ENCODE measurements around the gene SLC66A1.

The SLC66A1 gene

DNA sequence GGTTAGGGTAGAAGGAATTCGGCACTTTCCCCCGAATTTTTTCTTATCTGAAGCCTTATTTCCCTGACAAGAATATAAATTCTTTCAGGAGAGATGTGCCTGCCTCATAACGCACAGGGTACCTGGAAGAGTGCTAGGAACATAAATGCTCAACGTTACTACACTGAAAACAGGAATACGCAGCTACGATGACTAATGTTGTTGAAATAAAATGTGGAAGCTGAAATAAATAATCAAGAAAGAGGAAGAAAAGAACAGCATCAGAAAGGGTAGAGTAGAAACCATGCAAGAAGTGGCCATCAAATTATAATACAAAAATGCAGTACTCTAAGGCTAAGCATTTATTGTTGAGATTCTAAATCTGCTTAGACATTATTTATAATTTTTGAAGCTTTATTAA lies 33.9 kb downstream of the SLC66A1 start:
- H3K4me1 ChIP-seq (ENCODE audit: control insufficient read depth in 1 of 2, insufficient read depth in 2 of 2, low read length in 2 of 2) = peaks cover 0 to 35% of the 10 kb centered on the region in 2 donors
- no peak overlapping the region for H3K27ac ChIP-seq (ENCODE audit: low read length)
- no peaks in the 10 kb centered on the region for H3K9me3 ChIP-seq (ENCODE audit: control insufficient read depth in 1 of 2, low read length in 2 of 2)
- H3K4me3 ChIP-seq (ENCODE audit: low read depth in 1 of 2, low read length in 2 of 2) = no peak overlapping the region
- no peaks in the 10 kb centered on the region for H3K27me3 ChIP-seq (ENCODE audit: low read depth, low read length)
- peaks cover 26 to 50% of the 10 kb centered on the region in 2 donors for H3K36me3 ChIP-seq (ENCODE audit: control insufficient read depth in 1 of 2, insufficient read depth in 2 of 2, low read length in 2 of 2)

DNA sequence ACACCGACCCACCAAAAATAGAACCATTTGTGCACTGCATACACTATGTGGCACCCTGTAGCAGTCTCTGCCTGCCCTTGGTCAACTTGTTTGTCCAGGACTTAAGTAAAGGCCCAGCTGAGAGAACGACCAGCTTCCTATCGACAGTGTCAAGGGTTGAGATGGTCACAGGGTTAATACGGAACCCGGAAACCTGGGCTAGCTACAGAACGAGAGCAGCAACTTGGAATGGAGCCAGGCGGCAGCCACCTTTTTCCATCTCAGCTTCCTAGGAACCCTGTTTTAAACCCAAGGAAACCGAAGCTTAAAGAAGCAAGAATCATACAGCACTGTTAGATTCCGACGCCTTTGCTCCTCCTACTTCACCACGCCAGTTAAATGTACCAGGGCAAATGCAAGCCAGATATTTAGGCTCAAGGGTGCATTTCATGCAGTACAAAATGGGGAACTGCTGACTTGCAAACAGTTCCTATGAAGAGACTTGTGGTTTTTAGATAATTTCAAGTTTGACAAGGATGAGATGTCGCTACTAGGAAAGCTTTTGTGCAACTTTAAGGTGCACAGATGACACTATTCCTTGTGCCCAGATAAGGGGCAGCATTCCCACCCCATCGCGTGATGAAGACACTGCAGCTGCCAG lies 35.5 kb downstream of the SLC66A1 start:
- H3K36me3 ChIP-seq (ENCODE audit: control insufficient read depth in 1 of 2, insufficient read depth in 2 of 2, low read length in 2 of 2) = peaks cover 22 to 48% of the 10 kb centered on the region in 2 donors

GRCh38 chr1:19348441-19349198 lies 36.5 kb downstream of the SLC66A1 start:
- H3K36me3 ChIP-seq (ENCODE audit: control insufficient read depth in 1 of 2, insufficient read depth in 2 of 2, low read length in 2 of 2) = peaks cover 21 to 43% of the 10 kb centered on the region in 2 donors
- H3K27me3 ChIP-seq (ENCODE audit: low read depth, low read length) = no peaks in the 10 kb centered on the region
- no peak overlapping the region for H3K27ac ChIP-seq (ENCODE audit: low read length)
- H3K4me3 ChIP-seq (ENCODE audit: low read depth in 1 of 2, low read length in 2 of 2) = no peak overlapping the region
- H3K9me3 ChIP-seq (ENCODE audit: control insufficient read depth in 1 of 2, low read length in 2 of 2) = no peaks in the 10 kb centered on the region
- peaks cover 0 to 48% of the 10 kb centered on the region in 2 donors for H3K4me1 ChIP-seq (ENCODE audit: control insufficient read depth in 1 of 2, insufficient read depth in 2 of 2, low read length in 2 of 2)

More for the DNA sequence above, 35.5 kb downstream of the SLC66A1 start:
- Histone ChIP-seq H3K27ac (ENCODE audit: low read length) (no peak overlapping the region), H3K4me3 (ENCODE audit: low read depth in 1 of 2, low read length in 2 of 2) (no peak overlapping the region), H3K4me1 (ENCODE audit: control insufficient read depth in 1 of 2, insufficient read depth in 2 of 2, low read length in 2 of 2) (peaks cover 0 to 45% of the 10 kb centered on the region in 2 donors), H3K9me3 (ENCODE audit: control insufficient read depth in 1 of 2, low read length in 2 of 2) (no peaks in the 10 kb centered on the region), H3K27me3 (ENCODE audit: low read depth, low read length) (no peaks in the 10 kb centered on the region)

GRCh38 chr1:19349999-19350398 lies 37.9 kb downstream of the SLC66A1 start:
- Histone ChIP-seq H3K4me3 (ENCODE audit: low read depth in 1 of 2, low read length in 2 of 2) (no peak overlapping the region), H3K27ac (ENCODE audit: low read length) (no peak overlapping the region), H3K27me3 (ENCODE audit: low read depth, low read length) (no peaks in the 10 kb centered on the region), H3K4me1 (ENCODE audit: control insufficient read depth in 1 of 2, insufficient read depth in 2 of 2, low read length in 2 of 2) (peaks cover 0 to 45% of the 10 kb centered on the region in 2 donors), H3K36me3 (ENCODE audit: control insufficient read depth in 1 of 2, insufficient read depth in 2 of 2, low read length in 2 of 2) (peaks cover 28 to 40% of the 10 kb centered on the region in 2 donors), H3K9me3 (ENCODE audit: control insufficient read depth in 1 of 2, low read length in 2 of 2) (no peaks in the 10 kb centered on the region)

- Histone ChIP-seq H3K9me3 (ENCODE audit: control insufficient read depth in 1 of 2, low read length in 2 of 2) (no peaks in the 10 kb centered on the region), H3K4me1 (ENCODE audit: control insufficient read depth in 1 of 2, insufficient read depth in 2 of 2, low read length in 2 of 2) (peaks cover 0 to 45% of the 10 kb centered on the region in 2 donors), H3K4me3 (ENCODE audit: low read depth in 1 of 2, low read length in 2 of 2) (no peak overlapping the region), H3K27me3 (ENCODE audit: low read depth, low read length) (no peaks in the 10 kb centered on the region), H3K27ac (ENCODE audit: low read length) (no peak overlapping the region), H3K36me3 (ENCODE audit: control insufficient read depth in 1 of 2, insufficient read depth in 2 of 2, low read length in 2 of 2) (peaks cover 29 to 37% of the 10 kb centered on the region in 2 donors)
These were observed 38.4 kb downstream of the SLC66A1 start for GRCh38 chr1:19350566-19350965.

DNA sequence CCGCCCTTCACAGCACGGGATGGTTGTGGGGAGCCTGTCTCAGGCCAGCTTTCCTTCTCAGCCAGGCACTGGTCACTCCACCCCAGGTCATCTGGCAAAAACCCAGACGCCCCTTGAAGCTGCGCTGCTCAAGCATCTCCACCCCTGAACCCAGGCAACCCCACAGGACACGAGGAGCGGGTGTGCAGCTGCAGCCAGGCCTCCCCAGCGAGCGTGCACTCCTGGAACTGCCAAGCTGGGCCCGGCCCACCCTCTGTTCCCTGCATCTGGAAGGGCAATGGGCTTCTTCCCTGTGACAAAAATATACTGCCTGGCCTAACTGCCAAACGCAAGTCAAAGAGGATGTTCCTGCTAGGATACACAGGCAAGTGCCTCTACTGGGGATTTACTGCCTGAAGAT lies 39.7 kb downstream of the SLC66A1 start:
- Histone ChIP-seq H3K36me3 (ENCODE audit: control insufficient read depth in 1 of 2, insufficient read depth in 2 of 2, low read length in 2 of 2) (peaks cover 40 to 50% of the 10 kb centered on the region in 2 donors), H3K4me1 (ENCODE audit: control insufficient read depth in 1 of 2, insufficient read depth in 2 of 2, low read length in 2 of 2) (peaks cover 0 to 45% of the 10 kb centered on the region in 2 donors)

GRCh38 chr1:19352839-19353238 lies 40.7 kb downstream of the SLC66A1 start:
- no peak overlapping the region for H3K27ac ChIP-seq (ENCODE audit: low read length)

More for the DNA sequence above, 39.7 kb downstream of the SLC66A1 start:
- H3K27ac ChIP-seq (ENCODE audit: low read length) = no peak overlapping the region
- H3K9me3 ChIP-seq (ENCODE audit: control insufficient read depth in 1 of 2, low read length in 2 of 2) = no peaks in the 10 kb centered on the region
- no peak overlapping the region for H3K4me3 ChIP-seq (ENCODE audit: low read depth in 1 of 2, low read length in 2 of 2)
- H3K27me3 ChIP-seq (ENCODE audit: low read depth, low read length) = no peaks in the 10 kb centered on the region

DNA sequence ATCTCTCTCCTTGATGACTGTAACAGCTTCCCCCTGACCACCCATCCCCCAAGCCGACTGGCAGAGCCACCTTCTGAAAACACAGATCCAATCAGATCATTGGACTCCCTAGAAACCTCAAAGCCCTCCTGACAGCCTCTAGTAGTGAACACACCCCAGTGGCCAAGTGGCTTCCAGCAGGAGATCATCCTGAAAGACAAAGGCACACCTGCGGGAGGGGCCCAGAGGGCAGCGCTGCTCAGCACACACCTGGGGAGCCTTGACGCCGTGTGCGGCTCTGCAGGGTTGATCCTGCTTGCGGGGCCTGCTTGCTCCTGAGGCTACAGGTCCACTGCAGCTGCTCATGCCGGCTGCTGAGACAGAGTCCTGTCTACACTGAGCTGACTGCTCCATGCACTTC lies 41.5 kb downstream of the SLC66A1 start:
- Histone ChIP-seq H3K36me3 (ENCODE audit: control insufficient read depth in 1 of 2, insufficient read depth in 2 of 2, low read length in 2 of 2) (peaks cover 44 to 55% of the 10 kb centered on the region in 2 donors), H3K27ac (ENCODE audit: low read length) (no peak overlapping the region), H3K4me3 (ENCODE audit: low read depth in 1 of 2, low read length in 2 of 2) (no peak overlapping the region), H3K27me3 (ENCODE audit: low read depth, low read length) (no peaks in the 10 kb centered on the region), H3K4me1 (ENCODE audit: control insufficient read depth in 1 of 2, insufficient read depth in 2 of 2, low read length in 2 of 2) (peaks cover 0 to 30% of the 10 kb centered on the region in 2 donors), H3K9me3 (ENCODE audit: control insufficient read depth in 1 of 2, low read length in 2 of 2) (no peaks in the 10 kb centered on the region)

More at GRCh38 chr1:19352839-19353238, 40.7 kb downstream of the SLC66A1 start:
- H3K9me3 ChIP-seq (ENCODE audit: control insufficient read depth in 1 of 2, low read length in 2 of 2) = no peaks in the 10 kb centered on the region
- no peak overlapping the region for H3K4me3 ChIP-seq (ENCODE audit: low read depth in 1 of 2, low read length in 2 of 2)
- H3K27me3 ChIP-seq (ENCODE audit: low read depth, low read length) = no peaks in the 10 kb centered on the region
- peaks cover 45 to 55% of the 10 kb centered on the region in 2 donors for H3K36me3 ChIP-seq (ENCODE audit: control insufficient read depth in 1 of 2, insufficient read depth in 2 of 2, low read length in 2 of 2)
- H3K4me1 ChIP-seq (ENCODE audit: control insufficient read depth in 1 of 2, insufficient read depth in 2 of 2, low read length in 2 of 2) = peaks cover 0 to 36% of the 10 kb centered on the region in 2 donors

DNA sequence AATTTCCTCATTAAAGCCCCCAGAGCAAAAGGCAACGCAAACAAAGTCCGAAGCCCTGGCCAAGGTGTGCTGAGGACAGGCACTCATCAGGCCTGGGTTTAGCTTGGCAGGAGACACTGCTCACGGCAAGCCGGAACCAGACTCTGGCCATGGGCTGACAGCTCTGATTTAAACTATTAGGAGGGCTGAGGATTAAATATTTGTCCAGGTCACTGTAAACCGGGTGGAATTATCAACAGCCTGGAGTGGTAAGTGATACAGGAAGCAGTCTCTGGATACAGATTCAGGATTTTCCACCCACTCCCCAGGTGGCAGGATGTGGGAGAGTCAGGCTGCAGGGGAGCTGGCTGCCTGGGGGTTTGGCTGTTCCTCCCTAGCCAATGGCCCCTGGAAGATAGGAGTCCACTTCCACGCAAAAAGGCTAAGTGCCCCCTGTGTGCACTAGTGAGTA lies 42.4 kb downstream of the SLC66A1 start:
- H3K27ac ChIP-seq (ENCODE audit: low read length) = no peak overlapping the region
- no peak overlapping the region for H3K4me3 ChIP-seq (ENCODE audit: low read depth in 1 of 2, low read length in 2 of 2)
- no peaks in the 10 kb centered on the region for H3K27me3 ChIP-seq (ENCODE audit: low read depth, low read length)
- peaks cover 0 to 30% of the 10 kb centered on the region in 2 donors for H3K4me1 ChIP-seq (ENCODE audit: control insufficient read depth in 1 of 2, insufficient read depth in 2 of 2, low read length in 2 of 2)
- H3K9me3 ChIP-seq (ENCODE audit: control insufficient read depth in 1 of 2, low read length in 2 of 2) = no peaks in the 10 kb centered on the region
- peaks cover 40 to 55% of the 10 kb centered on the region in 2 donors for H3K36me3 ChIP-seq (ENCODE audit: control insufficient read depth in 1 of 2, insufficient read depth in 2 of 2, low read length in 2 of 2)

GRCh38 chr1:19356266-19356665 lies 44.1 kb downstream of the SLC66A1 start:
- no peaks in the 10 kb centered on the region for H3K27me3 ChIP-seq (ENCODE audit: low read depth, low read length)
- H3K27ac ChIP-seq (ENCODE audit: low read length) = no peak overlapping the region
- H3K9me3 ChIP-seq (ENCODE audit: control insufficient read depth in 1 of 2, low read length in 2 of 2) = no peaks in the 10 kb centered on the region
- H3K36me3 ChIP-seq (ENCODE audit: control insufficient read depth in 1 of 2, insufficient read depth in 2 of 2, low read length in 2 of 2) = peaks cover 40 to 44% of the 10 kb centered on the region in 2 donors
- peaks cover 8 to 30% of the 10 kb centered on the region in 2 donors for H3K4me1 ChIP-seq (ENCODE audit: control insufficient read depth in 1 of 2, insufficient read depth in 2 of 2, low read length in 2 of 2)
- H3K4me3 ChIP-seq (ENCODE audit: low read depth in 1 of 2, low read length in 2 of 2) = no peak overlapping the region

- H3K4me3 ChIP-seq (ENCODE audit: low read depth in 1 of 2, low read length in 2 of 2) = no peak overlapping the region
- H3K27ac ChIP-seq (ENCODE audit: low read length) = no peak overlapping the region
- H3K27me3 ChIP-seq (ENCODE audit: low read depth, low read length) = no peaks in the 10 kb centered on the region
- peaks cover 8 to 18% of the 10 kb centered on the region in 2 donors for H3K4me1 ChIP-seq (ENCODE audit: control insufficient read depth in 1 of 2, insufficient read depth in 2 of 2, low read length in 2 of 2)
- H3K36me3 ChIP-seq (ENCODE audit: control insufficient read depth in 1 of 2, insufficient read depth in 2 of 2, low read length in 2 of 2) = peaks cover 40 to 42% of the 10 kb centered on the region in 2 donors
- no peaks in the 10 kb centered on the region for H3K9me3 ChIP-seq (ENCODE audit: control insufficient read depth in 1 of 2, low read length in 2 of 2)
These were observed 45.3 kb downstream of the SLC66A1 start for GRCh38 chr1:19357299-19357986.
